CD4-positive, alpha-beta T cell (primary cell): Measurements from ENCODE around the gene ADAMTS12. TPM values are rescaled to one million over a fixed set of nuclear protein-coding genes. Genes with fewer than 3 reads are reported as not detected.

Experiments used
- ATAC-seq: fragments of 200-7000 bp; cut with Tn5 transposase; one replicate; pipeline ENCODE4 v1.10.0; 2022; ENCODE audit warnings: mild to moderate bottlenecking; ENCODE audit not compliant: poor library complexity
- CTCF ChIA-PET: fragments of 350-600 bp; sonication (Branson Sonifier 250); formaldehyde crosslinking; loops from one replicate; lab custom pipeline; 2021; ENCODE audit warnings: antibody characterized with exemption, inconsistent platforms; lab: Charles Lee
- POLR2A ChIA-PET: fragments of 350-600 bp; sonication (Branson Sonifier 250); formaldehyde crosslinking; loops from one replicate; lab custom pipeline; 2021; ENCODE audit warnings: antibody characterized with exemption, inconsistent platforms; lab: Charles Lee
- DNase-seq, 14 experiments: peaks; one replicate each; pipeline ENCODE4 v3.0.0-alpha.2; 2013 to 2020; ENCODE audit warnings: mixed read lengths in 2 of 14
- H3K27ac ChIP-seq, 2 donors: one replicate each; pipeline versions ENCODE4 v1.5.1 to v1.7.0; 2013; ENCODE audit warnings: low read length in 2 of 2, low read depth in 1 of 2, mild to moderate bottlenecking in 1 of 2
- H3K27me3 ChIP-seq, 2 experiments: 1 replicate in 1 of 2; 2 replicates in 1 of 2; pipeline versions ENCODE4 v1.6.1 to v1.7.0; 2013; ENCODE audit warnings: low read length in 2 of 2, control low read depth in 1 of 2, mild to moderate bottlenecking in 1 of 2, moderate library complexity in 1 of 2; ENCODE audit not compliant: insufficient read depth in 2 of 2, control insufficient read depth in 1 of 2
- H3K36me3 ChIP-seq: one replicate; pipeline ENCODE4 v1.6.1; 2013; ENCODE audit warnings: low read length, control low read depth; ENCODE audit not compliant: insufficient read depth
- H3K4me1 ChIP-seq: one replicate; pipeline ENCODE4 v1.6.1; 2013; ENCODE audit warnings: low read length, control low read depth; ENCODE audit not compliant: insufficient read depth
- H3K4me3 ChIP-seq: one replicate; pipeline ENCODE4 v1.5.1; 2013; ENCODE audit warnings: mild to moderate bottlenecking, low read length, moderate library complexity
- H3K9me3 ChIP-seq, 2 experiments: 1 replicate in 1 of 2; 2 replicates in 1 of 2; pipeline versions ENCODE4 v1.6.1 to v1.7.0; 2013; ENCODE audit warnings: low read length in 2 of 2, mild to moderate bottlenecking in 2 of 2, control low read depth in 1 of 2, moderate library complexity in 1 of 2; ENCODE audit not compliant: control insufficient read depth in 1 of 2, insufficient read depth in 1 of 2
- H3K27ac Mint-ChIP-seq: one replicate; pipeline ENCODE4 v1.8.0; 2020; ENCODE audit warnings: mixed read lengths
- H3K27me3 Mint-ChIP-seq: one replicate; pipeline ENCODE4 v1.8.0; 2021; ENCODE audit warnings: mixed read lengths
- H3K36me3 Mint-ChIP-seq: one replicate; pipeline ENCODE4 v1.8.0; 2021; ENCODE audit warnings: low read depth, mixed read lengths
- H3K4me1 Mint-ChIP-seq: one replicate; pipeline ENCODE4 v1.8.0; 2021; ENCODE audit warnings: low read depth, mixed read lengths
- H3K4me3 Mint-ChIP-seq: one replicate; pipeline ENCODE4 v1.8.0; 2020; ENCODE audit warnings: mild to moderate bottlenecking, mixed read lengths
- H3K9me3 Mint-ChIP-seq: one replicate; pipeline ENCODE4 v1.8.0; 2020; ENCODE audit warnings: mixed read lengths
- CTCF ChIP-seq: fragments of 200-600 bp; IDR thresholded peaks from one replicate; pipeline ENCODE4 v1.8.0; 2022; ENCODE audit warnings: antibody characterized with exemption, mild to moderate bottlenecking
- intact Hi-C, 2 experiments: fragments of 100-400 bp; cut with DNase I in 1 of 2; cut with micrococcal nuclease in 1 of 2; formaldehyde crosslinking; loops; one replicate each; pipeline versions ENCODE4 v1.15.1 to v1.9.0; 2023 to 2025; cut with DNase I, micrococcal nuclease
- total RNA-seq, 174 experiments: library from RNA in 2 of 174; stranded (reverse) in 2 of 174; gene quantifications; one replicate each; pipeline ENCODE4 v1.2.3 and lab custom pipeline; 2021 to 2026

The ADAMTS12 gene
- total RNA-seq, 2 experiments from 2014 or later: 0.06 TPM; not detected in 1

GRCh38 chr5:33785571-33785970 lies 106.2 kb downstream of the ADAMTS12 start:
- H3K36me3 ChIP-seq: no peaks in the 10 kb centered on the region
- H3K27ac Mint-ChIP-seq: no peak overlapping the region
- H3K4me1 ChIP-seq: no peaks in the 10 kb centered on the region
- H3K9me3 Mint-ChIP-seq: peaks cover 2% of the 10 kb centered on the region
- no peak overlapping the region for H3K27ac ChIP-seq
- H3K36me3 Mint-ChIP-seq: no peaks in the 10 kb centered on the region
- CTCF ChIA-PET: no interaction called here
- H3K27me3 Mint-ChIP-seq: no peaks in the 10 kb centered on the region
- peaks cover 0 to 4% of the 10 kb centered on the region in 2 experiments for H3K9me3 ChIP-seq
- no peak for TF ChIP-seq CTCF
- no peak for ATAC-seq
- H3K4me3 ChIP-seq: no peak overlapping the region
- intact Hi-C loops: no loop called here
- DNase-seq: no peak
- H3K4me1 Mint-ChIP-seq: no peaks in the 10 kb centered on the region
- POLR2A ChIA-PET: no interaction called here
- no peak overlapping the region for H3K4me3 Mint-ChIP-seq
- peaks cover 0 to 3% of the 10 kb centered on the region in 2 experiments for H3K27me3 ChIP-seq

- CTCF ChIA-PET: no interaction called here
- no peak for TF ChIP-seq CTCF
- Mint-ChIP-seq H3K27ac (no peak overlapping the region), H3K4me1 (no peaks in the 10 kb centered on the region), H3K36me3 (no peaks in the 10 kb centered on the region), H3K9me3 (no peaks in the 10 kb centered on the region), H3K4me3 (no peak overlapping the region), H3K27me3 (no peaks in the 10 kb centered on the region)
- no peak overlapping the region for H3K27ac ChIP-seq
- no peak overlapping the region for H3K4me3 ChIP-seq
- POLR2A ChIA-PET: no interaction called here
- no peaks in the 10 kb centered on the region for H3K4me1 ChIP-seq
- intact Hi-C loops: no loop called here
- no peaks in the 10 kb centered on the region for H3K27me3 ChIP-seq
- H3K9me3 ChIP-seq: no peaks in the 10 kb centered on the region
- DNase-seq (no peak), ATAC-seq (no peak)
- H3K36me3 ChIP-seq: no peaks in the 10 kb centered on the region
These were observed 110.5 kb downstream of the ADAMTS12 start for GRCh38 chr5:33781286-33781685.

- H3K4me3 Mint-ChIP-seq: no peak overlapping the region
- CTCF ChIA-PET: no interaction called here
These were observed 115.6 kb downstream of the ADAMTS12 start for GRCh38 chr5:33776151-33776660.

More at GRCh38 chr5:33776151-33776660, 115.6 kb downstream of the ADAMTS12 start:
- no peak overlapping the region for H3K27ac ChIP-seq
- H3K4me1 ChIP-seq: no peaks in the 10 kb centered on the region
- no peak overlapping the region for H3K27ac Mint-ChIP-seq
- no peaks in the 10 kb centered on the region for H3K27me3 ChIP-seq
- intact Hi-C loops: no loop called here
- H3K27me3 Mint-ChIP-seq: no peaks in the 10 kb centered on the region
- DNase-seq: no peak
- no peak for TF ChIP-seq CTCF
- POLR2A ChIA-PET: no interaction called here
- H3K9me3 ChIP-seq: no peaks in the 10 kb centered on the region
- H3K4me3 ChIP-seq: no peak overlapping the region
- H3K4me1 Mint-ChIP-seq: no peaks in the 10 kb centered on the region
- H3K36me3 Mint-ChIP-seq: no peaks in the 10 kb centered on the region
- no peak for ATAC-seq
- H3K36me3 ChIP-seq: no peaks in the 10 kb centered on the region
- no peaks in the 10 kb centered on the region for H3K9me3 Mint-ChIP-seq
